PFSK-1 (cell line): ENCODE results near the gene ARHGEF10L.

Experiments used
- FOXP2 ChIP-seq: optimal IDR thresholded peaks from 2 replicates; pipeline ENCODE3; 2011; ENCODE audit warnings: borderline replicate concordance, control low read depth, inconsistent platforms; ENCODE audit not compliant: insufficient read depth; ENCODE audit errors: extremely low read length, extremely low read depth
- POLR2AphosphoS5 ChIP-seq: IDR thresholded peaks from 2 replicates; pipeline ENCODE4 v1.6.1; 2012; ENCODE audit warnings: low read depth, mild to moderate bottlenecking, control low read depth, low read length, moderate library complexity
- REST ChIP-seq, 2 experiments: IDR thresholded peaks; 2 replicates each; pipeline versions ENCODE4 v1.6.1 to v1.8.0; 2011 to 2012; ENCODE audit warnings: low read depth in 2 of 2, low read length in 2 of 2, control low read depth in 1 of 2, inconsistent platforms in 1 of 2, mild to moderate bottlenecking in 1 of 2, moderate library complexity in 1 of 2; ENCODE audit not compliant: insufficient read depth in 1 of 2
- SIN3A ChIP-seq: IDR thresholded peaks from 2 replicates; pipeline ENCODE4 v1.6.1; 2012; ENCODE audit warnings: mild to moderate bottlenecking, low read length, moderate library complexity, borderline replicate concordance; ENCODE audit not compliant: insufficient read depth
- TAF1 ChIP-seq: IDR thresholded peaks from 2 replicates; pipeline ENCODE4 v1.6.1; 2012; ENCODE audit warnings: low read length, control low read depth, borderline replicate concordance; ENCODE audit not compliant: insufficient read depth

GRCh38 chr1:17514776-17515175, 24.7 kb upstream of the ARHGEF10L start:
- TF ChIP-seq TAF1: no peak
- TF ChIP-seq SIN3A: no peak
- no peak for TF ChIP-seq REST (IDR thresholded peaks at IDR 0.05; ENCODE audit: insufficient read depth in 1 of 2, low read depth in 2 of 2, low read length in 2 of 2)
- no peak for TF ChIP-seq POLR2AphosphoS5
- no peak for TF ChIP-seq FOXP2
